Kidney tubule cell (primary cell): Measurements from ENCODE around the gene SOX5.

Source experiments
- DNase-seq: peaks from one replicate; pipeline ENCODE4 v3.0.0-alpha.2; 2018; ENCODE audit warnings: low spot score

SOX5 gene

GRCh38 chr12:23482571-23482970, 466.9 kb downstream of the SOX5 start:
- DNase-seq: no peak
